ENCODE data around the gene MBTD1.

The MBTD1 gene

GRCh38 chr17:51154176-51154575 lies 105.7 kb downstream of the MBTD1 start:
- no peak for FAIRE-seq
- no peak for DNase-seq (ENCODE audit: extremely low spot score, insufficient read length, low read depth)

GRCh38 chr17:51153210-51154072 lies 106.4 kb downstream of the MBTD1 start, which contains the start of gene NME1:
Gene NME1 (plus strand): TSS chr17:51153559. CDS start chr17:51155655, 2,096 bp downstream.
- DNase-seq (ENCODE audit: extremely low spot score, insufficient read length, low read depth) = peak; percentile 91
- FAIRE-seq = peak; percentile 97

GRCh38 chr17:51152766-51153209 lies 107.1 kb downstream of the MBTD1 start:
- FAIRE-seq (no peak), DNase-seq (ENCODE audit: extremely low spot score, insufficient read length, low read depth) (no peak)

- FAIRE-seq (no peak), DNase-seq (ENCODE audit: extremely low spot score, insufficient read length, low read depth) (no peak)
Observed at GRCh38 chr17:51150932-51151331, 108.9 kb downstream of the MBTD1 start.

GRCh38 chr17:51149163-51149562 lies 110.7 kb downstream of the MBTD1 start:
- FAIRE-seq = no peak
- no peak for DNase-seq (ENCODE audit: extremely low spot score, insufficient read length, low read depth)

GRCh38 chr17:51147650-51148049 lies 112.2 kb downstream of the MBTD1 start:
- DNase-seq (ENCODE audit: extremely low spot score, insufficient read length, low read depth) (no peak), FAIRE-seq (no peak)

- no peak for DNase-seq (ENCODE audit: extremely low spot score, insufficient read length, low read depth)
Observed at GRCh38 chr17:51144266-51145022, 115.4 kb downstream of the MBTD1 start.

GRCh38 chr17:51142597-51142996 lies 117.3 kb downstream of the MBTD1 start:
- DNase-seq (ENCODE audit: extremely low spot score, insufficient read length, low read depth) (no peak), FAIRE-seq (no peak)

More at GRCh38 chr17:51144266-51145022, 115.4 kb downstream of the MBTD1 start:
- FAIRE-seq = no peak

- DNase-seq (ENCODE audit: extremely low spot score, insufficient read length, low read depth) (no peak), FAIRE-seq (no peak)
Observed at GRCh38 chr17:51135956-51136355, 123.9 kb downstream of the MBTD1 start.

GRCh38 chr17:51133365-51133764 lies 126.5 kb downstream of the MBTD1 start:
- DNase-seq (ENCODE audit: extremely low spot score, insufficient read length, low read depth) (no peak), FAIRE-seq (no peak)

GRCh38 chr17:51132964-51133319 lies 126.9 kb downstream of the MBTD1 start:
- DNase-seq (ENCODE audit: extremely low spot score, insufficient read length, low read depth) (no peak), FAIRE-seq (no peak)

- DNase-seq (ENCODE audit: extremely low spot score, insufficient read length, low read depth) (no peak), FAIRE-seq (no peak)
Observed at GRCh38 chr17:51128076-51128475, 131.8 kb downstream of the MBTD1 start.
